Activated CD4-positive, alpha-beta memory T cell treated with anti-CD3 and anti-CD28 coated beads, Interleukin-2, amount 10 ng/mL, durations not matched to agents 7 days and 5 days (primary cell): ENCODE results near the gene SCG2. TPM values are rescaled to one million over a fixed set of nuclear protein-coding genes. Genes with fewer than 3 reads are reported as not detected.
"Not testable (repeated sequence)": the region's sequence is repeated elsewhere in the genome, so short reads cannot be mapped to it uniquely, and the experiment has no call there.

Experiments
- CTCF ChIA-PET: fragments of 350-600 bp; sonication (Branson Sonifier 250); formaldehyde crosslinking; loops from one replicate; lab custom pipeline; 2021; ENCODE audit warnings: antibody characterized with exemption, inconsistent platforms; lab: Charles Lee
- POLR2A ChIA-PET: fragments of 350-600 bp; sonication (Branson Sonifier 250); formaldehyde crosslinking; loops from one replicate; lab custom pipeline; 2021; ENCODE audit warnings: antibody characterized with exemption; lab: Charles Lee
- DNase-seq: peaks from one replicate; pipeline ENCODE4 v3.0.0-alpha.2; 2020
- H3K27ac Mint-ChIP-seq: one replicate; pipeline ENCODE4 v1.8.0; 2021; ENCODE audit warnings: mild to moderate bottlenecking, mixed read lengths
- H3K27me3 Mint-ChIP-seq: one replicate; pipeline ENCODE4 v1.8.0; 2021; ENCODE audit warnings: mixed read lengths
- H3K36me3 Mint-ChIP-seq: one replicate; pipeline ENCODE4 v1.8.0; 2021; ENCODE audit warnings: low read depth, mixed read lengths
- H3K4me1 Mint-ChIP-seq: one replicate; pipeline ENCODE4 v1.8.0; 2021; ENCODE audit warnings: mixed read lengths
- H3K4me3 Mint-ChIP-seq: one replicate; pipeline ENCODE4 v1.8.0; 2021; ENCODE audit warnings: mild to moderate bottlenecking, mixed read lengths
- H3K9me3 Mint-ChIP-seq: one replicate; pipeline ENCODE4 v1.8.0; 2021; ENCODE audit warnings: mixed read lengths
- total RNA-seq, 2 experiments: library from RNA; stranded (reverse); gene quantifications; one replicate each; pipeline ENCODE4 v1.2.3, GENCODE V29; 2021

SCG2 gene
- total RNA-seq, 2 experiments from 2014 or later, result 0.15 TPM; not detected in 1

DNA sequence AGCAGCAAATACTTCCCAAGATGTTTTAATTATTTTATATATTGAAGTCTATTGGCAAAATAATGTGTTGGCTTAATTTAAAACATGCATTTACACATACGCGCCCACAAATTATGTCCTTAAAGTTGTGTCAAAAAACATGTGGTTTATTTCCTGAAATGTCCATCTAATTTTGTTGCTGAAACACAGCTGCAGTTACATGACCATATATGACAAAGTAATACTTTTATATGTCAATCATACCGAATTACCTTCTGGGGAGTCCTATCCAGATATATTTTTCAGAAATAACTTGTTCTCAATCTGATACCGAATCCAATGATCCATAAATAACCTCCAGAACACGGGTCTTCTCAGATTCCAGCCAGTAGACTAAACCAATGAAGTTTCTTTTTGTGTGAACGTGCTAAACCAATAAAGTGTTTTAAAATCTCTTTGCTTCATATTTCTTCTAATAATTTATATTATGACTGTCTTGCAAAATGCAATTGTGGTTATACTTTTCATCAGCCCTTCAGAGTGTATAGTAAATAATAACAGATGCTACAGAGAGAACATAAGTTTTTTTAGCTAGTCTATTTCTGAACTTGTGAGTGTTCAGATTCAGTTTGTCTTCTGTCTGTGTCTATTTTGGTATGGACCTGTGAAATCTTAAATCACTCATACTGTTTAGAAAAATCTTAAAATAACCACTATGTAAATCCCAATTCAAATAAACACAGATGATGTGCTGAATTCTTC is 2.4 kb downstream of the SCG2 start:
- ChIA-PET CTCF (no interaction called here), POLR2A (no interaction called here)
- Mint-ChIP-seq H3K4me3 (no peak overlapping the region), H3K36me3 (no peaks in the 10 kb centered on the region), H3K27me3 (no peaks in the 10 kb centered on the region), H3K4me1 (peaks cover 5% of the 10 kb centered on the region), H3K9me3 (no peaks in the 10 kb centered on the region), H3K27ac (no peak overlapping the region)
- no peak for DNase-seq

DNA sequence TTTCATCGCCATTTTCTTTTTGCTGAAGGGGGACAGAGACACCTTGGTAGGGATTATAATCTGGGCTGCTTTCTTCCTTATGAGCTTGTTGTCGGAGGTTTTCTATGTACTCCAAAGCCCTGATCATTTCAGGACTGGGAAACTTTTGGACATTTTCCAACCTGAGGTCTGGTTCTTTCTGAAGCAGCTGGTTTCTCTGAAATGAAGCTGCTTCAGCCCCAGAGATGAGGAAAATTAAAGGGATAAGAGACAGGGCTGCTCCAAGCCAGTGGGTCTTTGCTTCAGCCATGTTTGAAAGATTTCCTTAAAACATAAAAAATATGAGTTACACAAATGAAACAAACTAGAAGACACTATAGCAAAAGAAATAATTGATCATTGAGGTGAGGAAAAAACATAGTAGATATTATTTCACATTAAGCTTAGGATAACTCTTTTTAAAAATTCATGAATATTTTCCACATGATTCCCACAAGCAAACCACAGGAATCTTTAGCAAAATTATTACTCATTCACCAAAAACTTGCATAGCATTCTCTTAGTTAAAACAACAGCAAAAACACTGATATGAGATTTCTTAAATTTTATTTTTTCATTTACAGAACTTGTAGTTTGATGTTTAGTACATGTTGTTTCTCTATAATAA is 3.0 kb downstream of the SCG2 start:
- no peak overlapping the region for H3K27ac Mint-ChIP-seq
- no peaks in the 10 kb centered on the region for H3K36me3 Mint-ChIP-seq
- no peaks in the 10 kb centered on the region for H3K9me3 Mint-ChIP-seq
- POLR2A ChIA-PET, result no interaction called here
- no peak for DNase-seq
- H3K4me1 Mint-ChIP-seq, result peaks cover 5% of the 10 kb centered on the region
- no peak overlapping the region for H3K4me3 Mint-ChIP-seq
- H3K27me3 Mint-ChIP-seq, result no peaks in the 10 kb centered on the region
- CTCF ChIA-PET, result no interaction called here

DNA sequence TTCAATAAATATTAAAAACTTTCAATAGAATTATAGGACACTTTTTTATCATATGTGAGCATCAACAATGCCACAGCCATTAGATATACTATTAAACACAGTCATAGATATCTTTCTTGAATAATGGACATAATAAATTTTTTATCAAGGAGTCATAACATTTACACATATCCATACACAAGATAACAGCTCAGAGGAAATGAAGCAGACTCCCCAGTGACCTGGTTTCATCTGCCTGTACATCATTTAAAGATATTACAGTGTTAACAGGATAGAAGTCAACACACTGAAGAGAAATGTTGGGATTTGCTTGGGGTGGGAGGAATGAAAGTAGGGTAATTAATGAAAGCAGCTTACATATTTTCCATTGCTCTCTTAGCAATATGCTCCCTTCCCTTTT is 5.1 kb downstream of the SCG2 start:
- no peak overlapping the region for H3K27ac Mint-ChIP-seq
- POLR2A ChIA-PET, result no interaction called here
- peaks cover under 1% of the 10 kb centered on the region for H3K4me1 Mint-ChIP-seq
- H3K4me3 Mint-ChIP-seq, result no peak overlapping the region
- no peak for DNase-seq
- no peaks in the 10 kb centered on the region for H3K9me3 Mint-ChIP-seq
- H3K36me3 Mint-ChIP-seq, result no peaks in the 10 kb centered on the region
- CTCF ChIA-PET, result no interaction called here
- no peaks in the 10 kb centered on the region for H3K27me3 Mint-ChIP-seq

DNA sequence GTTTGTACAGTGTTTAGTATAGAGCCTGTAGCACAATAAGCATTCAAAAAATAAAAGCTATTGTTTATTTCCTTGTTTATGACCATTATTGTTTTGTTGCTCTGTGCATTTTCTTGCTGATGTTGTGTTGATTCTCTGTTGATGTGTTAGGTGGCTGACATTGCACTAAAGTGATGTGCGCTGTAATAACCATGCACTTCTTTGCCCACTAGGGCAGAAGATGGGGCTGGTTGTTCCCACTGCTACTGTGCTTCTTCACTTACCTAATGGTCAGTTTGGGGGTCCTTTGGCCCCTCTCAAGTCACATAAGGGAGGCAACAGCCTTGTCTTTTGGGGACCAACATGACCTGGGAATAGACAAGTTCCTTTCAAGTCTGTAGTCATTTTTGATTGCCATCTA is 6.0 kb downstream of the SCG2 start:
- POLR2A ChIA-PET, result no interaction called here
- Mint-ChIP-seq H3K9me3 (no peaks in the 10 kb centered on the region), H3K27me3 (no peaks in the 10 kb centered on the region), H3K27ac (no peak overlapping the region), H3K36me3 (no peaks in the 10 kb centered on the region), H3K4me3 (no peak overlapping the region), H3K4me1 (no peaks in the 10 kb centered on the region)
- CTCF ChIA-PET, result no interaction called here
- no peak for DNase-seq

DNA sequence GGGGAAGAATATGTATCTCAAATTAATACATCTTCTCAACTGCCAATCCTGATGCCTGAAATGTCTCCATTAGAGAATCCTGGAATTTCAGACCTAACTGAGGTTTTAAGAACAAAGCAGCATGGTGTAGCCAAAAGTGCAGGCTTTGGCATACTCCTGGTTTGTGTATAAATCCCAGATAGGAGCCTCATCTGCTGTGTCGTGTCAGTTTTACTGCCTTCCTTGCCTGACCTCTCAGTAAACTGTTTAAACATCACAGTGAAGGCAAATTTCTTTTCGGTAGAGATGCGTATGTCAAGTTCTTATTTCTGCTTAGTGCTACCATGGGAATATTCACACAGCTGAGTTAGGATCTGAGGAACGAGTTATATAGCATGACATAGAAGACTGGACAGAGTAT is 7.3 kb downstream of the SCG2 start:
- CTCF ChIA-PET, result no interaction called here
- no peak for DNase-seq
- Mint-ChIP-seq H3K36me3 (no peaks in the 10 kb centered on the region), H3K27ac (no peak overlapping the region), H3K4me1 (no peaks in the 10 kb centered on the region), H3K27me3 (no peaks in the 10 kb centered on the region), H3K4me3 (no peak overlapping the region), H3K9me3 (no peaks in the 10 kb centered on the region)
- POLR2A ChIA-PET, result no interaction called here

DNA sequence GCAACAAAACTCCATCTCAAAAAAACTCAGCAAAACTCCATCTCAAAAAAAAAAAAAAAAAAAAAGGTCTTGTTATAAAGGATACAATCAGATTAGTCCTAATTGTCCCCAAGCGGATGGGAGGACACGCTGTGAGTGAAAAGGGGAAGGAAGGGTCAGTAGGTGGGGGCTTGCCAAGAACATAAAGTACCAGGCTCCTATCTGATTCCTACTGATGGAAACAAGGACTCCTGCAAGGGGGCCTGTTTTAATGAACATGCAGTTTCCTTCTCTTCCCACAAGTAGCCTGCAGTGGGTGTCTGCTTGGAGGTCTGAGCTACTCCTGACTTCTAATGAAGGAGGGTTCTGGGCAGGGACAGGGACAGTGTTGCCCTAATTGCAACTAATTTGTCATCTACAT is 7.9 kb downstream of the SCG2 start:
- Mint-ChIP-seq H3K4me1 (no peaks in the 10 kb centered on the region), H3K4me3 (no peak overlapping the region), H3K36me3 (no peaks in the 10 kb centered on the region), H3K27me3 (no peaks in the 10 kb centered on the region), H3K9me3 (no peaks in the 10 kb centered on the region), H3K27ac (no peak overlapping the region)
- POLR2A ChIA-PET, result no interaction called here
- CTCF ChIA-PET, result no interaction called here
- no peak for DNase-seq

DNA sequence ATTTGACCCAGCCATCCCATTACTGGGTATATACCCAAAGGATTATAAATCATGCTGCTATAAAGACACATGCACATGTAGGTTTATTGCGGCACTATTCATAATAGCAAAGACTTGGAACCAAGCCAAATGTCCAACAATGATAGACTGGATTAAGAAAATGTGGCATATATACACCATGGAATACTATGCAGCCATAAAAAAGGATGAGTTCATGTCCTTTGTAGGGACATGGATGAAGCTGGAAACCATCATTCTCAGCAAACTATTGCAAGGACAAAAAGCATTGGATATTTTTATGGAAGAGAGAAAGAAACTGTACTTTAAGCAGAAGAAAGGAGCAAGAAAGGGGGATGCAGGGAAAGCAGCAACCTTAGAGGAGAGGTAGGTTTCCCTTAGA is 9.5 kb downstream of the SCG2 start:
- H3K27ac Mint-ChIP-seq, H3K27me3 Mint-ChIP-seq, H3K4me3 Mint-ChIP-seq, H3K36me3 Mint-ChIP-seq, H3K4me1 Mint-ChIP-seq, POLR2A ChIA-PET, DNase-seq, H3K9me3 Mint-ChIP-seq, CTCF ChIA-PET: not testable (repeated sequence)

DNA sequence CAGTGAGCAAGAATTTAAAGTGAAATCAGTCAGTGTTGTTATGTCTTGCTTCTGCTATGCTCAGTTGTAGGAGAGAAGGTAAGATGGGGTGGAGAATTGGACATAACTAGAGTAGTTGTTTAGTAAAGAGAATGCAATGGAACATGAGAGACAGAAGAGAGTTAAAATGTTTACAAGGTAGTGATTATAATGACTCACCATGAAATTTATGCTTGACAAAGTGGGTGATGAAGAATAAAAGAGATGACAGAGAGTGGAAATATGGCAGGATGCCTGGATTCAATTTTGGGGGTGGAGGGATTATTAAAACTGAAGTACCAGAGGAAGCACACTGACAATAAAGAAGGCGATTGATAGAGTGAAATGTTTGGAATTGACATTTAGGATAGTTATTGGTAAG is 10.6 kb downstream of the SCG2 start:
- Mint-ChIP-seq H3K27ac (no peak overlapping the region), H3K9me3 (no peaks in the 10 kb centered on the region), H3K27me3 (no peaks in the 10 kb centered on the region), H3K4me1 (no peaks in the 10 kb centered on the region), H3K36me3 (no peaks in the 10 kb centered on the region), H3K4me3 (no peak overlapping the region)
- no peak for DNase-seq
- CTCF ChIA-PET, result no interaction called here
- POLR2A ChIA-PET, result no interaction called here

DNA sequence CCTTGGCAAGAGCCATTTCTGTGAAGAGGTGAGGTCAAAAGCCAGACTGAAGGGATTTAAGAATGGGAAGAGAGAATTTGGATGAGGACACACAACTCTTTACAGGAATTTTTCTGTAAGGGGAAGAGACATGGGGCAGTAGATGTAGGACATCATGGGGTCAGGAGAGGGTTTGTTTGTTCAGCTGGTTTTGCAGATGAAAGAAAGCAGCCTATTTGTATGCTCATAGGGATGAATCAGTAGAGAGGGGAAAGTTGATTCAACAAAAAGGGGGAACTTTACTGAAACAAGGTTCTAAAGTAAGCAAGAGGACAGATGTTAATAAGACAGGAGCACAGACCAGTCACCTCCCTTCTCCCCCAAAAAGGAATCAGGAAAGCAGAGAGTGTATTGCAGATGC is 11.2 kb downstream of the SCG2 start:
- POLR2A ChIA-PET, result no interaction called here

DNA sequence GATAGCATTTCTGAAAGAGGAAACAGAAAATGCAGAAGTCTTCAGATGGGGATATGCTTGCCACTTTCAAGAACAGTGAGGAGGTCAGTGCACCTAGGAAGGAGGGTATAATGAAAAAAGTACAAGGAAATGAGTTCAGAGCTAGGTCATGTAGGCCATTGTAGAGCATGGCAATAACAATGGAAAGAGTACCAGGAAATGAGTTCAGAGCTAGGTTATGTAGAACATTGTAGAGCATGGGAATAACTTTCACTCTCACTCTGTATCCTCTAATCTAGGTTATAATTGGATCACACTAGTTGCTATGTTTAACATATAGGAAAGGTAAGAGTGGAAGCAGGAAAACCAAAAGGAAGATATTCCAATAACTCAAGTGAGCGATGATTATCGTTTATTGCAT is 12.3 kb downstream of the SCG2 start:
- Mint-ChIP-seq H3K4me3 (no peak overlapping the region), H3K4me1 (no peaks in the 10 kb centered on the region), H3K36me3 (no peaks in the 10 kb centered on the region), H3K27ac (no peak overlapping the region), H3K9me3 (no peaks in the 10 kb centered on the region), H3K27me3 (no peaks in the 10 kb centered on the region)
- CTCF ChIA-PET, result no interaction called here
- POLR2A ChIA-PET, result no interaction called here
- DNase-seq, result no peak

More for the DNA sequence above, 11.2 kb downstream of the SCG2 start:
- Mint-ChIP-seq H3K27me3 (no peaks in the 10 kb centered on the region), H3K36me3 (no peaks in the 10 kb centered on the region), H3K4me1 (no peaks in the 10 kb centered on the region), H3K9me3 (no peaks in the 10 kb centered on the region), H3K27ac (no peak overlapping the region), H3K4me3 (no peak overlapping the region)
- DNase-seq, result no peak
- CTCF ChIA-PET, result no interaction called here

DNA sequence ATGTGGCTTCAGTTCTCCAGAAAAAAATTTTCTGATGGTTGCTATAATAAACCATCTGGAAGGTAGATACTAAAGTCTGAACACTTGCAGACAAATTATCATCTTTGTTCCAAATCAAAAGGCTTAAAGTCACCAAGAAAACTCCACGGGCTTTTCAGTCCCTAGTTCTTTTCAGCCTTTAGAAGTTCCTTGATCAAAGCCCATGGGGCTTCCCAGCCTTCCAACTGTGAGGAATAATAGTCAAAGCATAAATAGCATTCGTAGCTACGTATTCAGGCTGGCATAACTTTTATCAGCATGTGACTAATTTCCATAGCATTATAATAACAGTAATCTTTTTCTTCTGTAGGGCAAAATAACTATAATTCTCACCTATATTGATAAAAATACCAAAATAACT is 13.9 kb downstream of the SCG2 start:
- H3K4me1 Mint-ChIP-seq, result no peaks in the 10 kb centered on the region
- H3K9me3 Mint-ChIP-seq, result no peaks in the 10 kb centered on the region
- H3K27me3 Mint-ChIP-seq, result no peaks in the 10 kb centered on the region
- POLR2A ChIA-PET, result no interaction called here
- no peak for DNase-seq
- no peak overlapping the region for H3K27ac Mint-ChIP-seq
- no peaks in the 10 kb centered on the region for H3K36me3 Mint-ChIP-seq
- no peak overlapping the region for H3K4me3 Mint-ChIP-seq
- CTCF ChIA-PET, result no interaction called here

DNA sequence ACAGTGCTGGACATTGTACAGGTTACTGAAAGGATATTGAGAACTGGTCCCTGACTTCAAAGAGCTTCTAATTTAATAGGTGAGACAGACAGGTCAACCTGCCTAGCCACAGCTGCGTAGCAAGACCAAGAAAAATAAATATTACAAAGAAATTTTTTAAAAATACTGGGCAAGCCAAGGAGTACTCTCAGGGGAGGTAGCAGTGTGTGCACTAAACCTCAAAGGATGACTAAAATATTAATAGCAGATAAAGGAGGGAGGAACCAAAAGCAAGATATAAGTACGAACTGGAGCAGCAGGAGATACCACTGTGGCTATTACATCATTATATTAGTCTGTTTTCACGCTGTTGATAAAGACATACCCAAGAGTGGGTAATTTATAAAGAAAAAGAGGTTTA is 14.9 kb downstream of the SCG2 start:
- Mint-ChIP-seq H3K4me1 (no peaks in the 10 kb centered on the region), H3K9me3 (no peaks in the 10 kb centered on the region), H3K27ac (no peak overlapping the region), H3K36me3 (no peaks in the 10 kb centered on the region), H3K4me3 (no peak overlapping the region), H3K27me3 (no peaks in the 10 kb centered on the region)
- ChIA-PET CTCF (no interaction called here), POLR2A (no interaction called here)
- no peak for DNase-seq

DNA sequence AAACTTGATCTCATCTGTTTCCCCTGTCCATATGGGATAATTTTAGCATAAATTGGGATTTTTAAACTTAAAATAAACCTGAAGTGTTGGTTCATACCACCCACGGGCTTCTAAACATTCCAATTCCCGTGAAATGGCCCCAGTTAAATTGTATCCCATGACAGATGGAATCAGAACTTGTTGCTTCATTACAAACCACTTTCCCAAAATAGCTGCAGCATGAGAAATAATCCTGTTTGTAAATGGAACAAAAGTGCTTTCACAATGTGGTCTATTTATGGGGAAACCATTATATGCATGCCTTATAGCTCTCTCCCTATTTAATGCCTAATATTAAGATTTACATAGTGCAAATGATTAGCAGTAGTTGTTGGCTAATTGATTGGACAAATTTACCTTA is 15.9 kb downstream of the SCG2 start:
- H3K27ac Mint-ChIP-seq, result no peak overlapping the region
- ChIA-PET POLR2A (no interaction called here), CTCF (no interaction called here)
- no peaks in the 10 kb centered on the region for H3K4me1 Mint-ChIP-seq
- no peaks in the 10 kb centered on the region for H3K27me3 Mint-ChIP-seq
- DNase-seq, result no peak
- no peaks in the 10 kb centered on the region for H3K36me3 Mint-ChIP-seq
- no peaks in the 10 kb centered on the region for H3K9me3 Mint-ChIP-seq
- H3K4me3 Mint-ChIP-seq, result no peak overlapping the region

DNA sequence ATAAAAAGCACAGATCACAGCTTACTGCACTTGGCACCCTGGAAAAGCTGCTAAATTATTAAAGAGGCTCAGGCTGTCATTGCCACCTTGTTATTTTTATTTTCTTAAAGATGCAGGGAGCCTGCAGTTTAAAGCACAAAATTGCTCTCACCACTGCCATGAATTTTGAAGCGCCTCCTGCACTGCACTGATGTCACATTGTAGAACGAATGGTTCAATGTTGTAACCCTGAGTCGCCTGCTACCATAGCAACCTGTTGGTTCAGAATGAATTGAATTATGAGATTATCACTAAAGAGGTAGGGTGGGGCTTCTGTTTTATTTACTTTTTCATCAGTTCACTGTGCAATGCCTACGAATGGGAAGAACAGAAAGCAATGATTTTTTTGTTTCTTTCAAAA is 16.5 kb downstream of the SCG2 start:
- no peaks in the 10 kb centered on the region for H3K36me3 Mint-ChIP-seq
- no peak for DNase-seq
- ChIA-PET POLR2A (no interaction called here), CTCF (no interaction called here)
- H3K4me3 Mint-ChIP-seq, result no peak overlapping the region
- no peaks in the 10 kb centered on the region for H3K27me3 Mint-ChIP-seq
- no peaks in the 10 kb centered on the region for H3K4me1 Mint-ChIP-seq
- no peak overlapping the region for H3K27ac Mint-ChIP-seq
- H3K9me3 Mint-ChIP-seq, result no peaks in the 10 kb centered on the region
